ENCODE measurements around the gene GNA15.

The GNA15 gene

GRCh38 chr19:3192228-3192635 is 56.4 kb downstream of the GNA15 start:
- H3K4me2 ChIP-seq (ENCODE audit: low read length) = no peak overlapping the region

GRCh38 chr19:3192684-3193083 is 56.9 kb downstream of the GNA15 start:
- H3K79me2 ChIP-seq (ENCODE audit: low read length) = peaks cover 66% of the 10 kb centered on the region
- H3K36me3 ChIP-seq (replicated peaks; ENCODE audit: low read depth, low read length) = peaks cover 48% of the 10 kb centered on the region

More at GRCh38 chr19:3192228-3192635, 56.4 kb downstream of the GNA15 start:
- H3K4me3 ChIP-seq (ENCODE audit: low read length) = no peak overlapping the region
- no peaks in the 10 kb centered on the region for H3K27me3 ChIP-seq (ENCODE audit: low read depth, low read length)
- TF ChIP-seq, protein P1, sequence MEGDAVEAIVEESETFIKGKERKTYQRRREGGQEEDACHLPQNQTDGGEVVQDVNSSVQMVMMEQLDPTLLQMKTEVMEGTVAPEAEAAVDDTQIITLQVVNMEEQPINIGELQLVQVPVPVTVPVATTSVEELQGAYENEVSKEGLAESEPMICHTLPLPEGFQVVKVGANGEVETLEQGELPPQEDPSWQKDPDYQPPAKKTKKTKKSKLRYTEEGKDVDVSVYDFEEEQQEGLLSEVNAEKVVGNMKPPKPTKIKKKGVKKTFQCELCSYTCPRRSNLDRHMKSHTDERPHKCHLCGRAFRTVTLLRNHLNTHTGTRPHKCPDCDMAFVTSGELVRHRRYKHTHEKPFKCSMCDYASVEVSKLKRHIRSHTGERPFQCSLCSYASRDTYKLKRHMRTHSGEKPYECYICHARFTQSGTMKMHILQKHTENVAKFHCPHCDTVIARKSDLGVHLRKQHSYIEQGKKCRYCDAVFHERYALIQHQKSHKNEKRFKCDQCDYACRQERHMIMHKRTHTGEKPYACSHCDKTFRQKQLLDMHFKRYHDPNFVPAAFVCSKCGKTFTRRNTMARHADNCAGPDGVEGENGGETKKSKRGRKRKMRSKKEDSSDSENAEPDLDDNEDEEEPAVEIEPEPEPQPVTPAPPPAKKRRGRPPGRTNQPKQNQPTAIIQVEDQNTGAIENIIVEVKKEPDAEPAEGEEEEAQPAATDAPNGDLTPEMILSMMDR (IDR thresholded peaks at IDR 0.05; ENCODE audit: low read depth, low read length) = no peak
- TF ChIP-seq EZH2phosphoT487 (IDR thresholded peaks at IDR 0.05; ENCODE audit: low read depth) = no peak
- no peak overlapping the region for H3K27ac ChIP-seq (ENCODE audit: low read length)
- peaks cover 48% of the 10 kb centered on the region for H3K36me3 ChIP-seq (replicated peaks; ENCODE audit: low read depth, low read length)
- H3K4me1 ChIP-seq (ENCODE audit: low read length) = peaks cover 4% of the 10 kb centered on the region
- H2AFZ ChIP-seq (ENCODE audit: low read depth, low read length) = no peak overlapping the region
- H3K9ac ChIP-seq (ENCODE audit: low read length) = no peak overlapping the region
- peaks cover 71% of the 10 kb centered on the region for H3K79me2 ChIP-seq (ENCODE audit: low read length)
- H3K9me3 ChIP-seq (ENCODE audit: insufficient read depth, low read length) = no peaks in the 10 kb centered on the region
- H4K20me1 ChIP-seq (ENCODE audit: insufficient read depth, low read length) = peaks cover 58% of the 10 kb centered on the region

DNA sequence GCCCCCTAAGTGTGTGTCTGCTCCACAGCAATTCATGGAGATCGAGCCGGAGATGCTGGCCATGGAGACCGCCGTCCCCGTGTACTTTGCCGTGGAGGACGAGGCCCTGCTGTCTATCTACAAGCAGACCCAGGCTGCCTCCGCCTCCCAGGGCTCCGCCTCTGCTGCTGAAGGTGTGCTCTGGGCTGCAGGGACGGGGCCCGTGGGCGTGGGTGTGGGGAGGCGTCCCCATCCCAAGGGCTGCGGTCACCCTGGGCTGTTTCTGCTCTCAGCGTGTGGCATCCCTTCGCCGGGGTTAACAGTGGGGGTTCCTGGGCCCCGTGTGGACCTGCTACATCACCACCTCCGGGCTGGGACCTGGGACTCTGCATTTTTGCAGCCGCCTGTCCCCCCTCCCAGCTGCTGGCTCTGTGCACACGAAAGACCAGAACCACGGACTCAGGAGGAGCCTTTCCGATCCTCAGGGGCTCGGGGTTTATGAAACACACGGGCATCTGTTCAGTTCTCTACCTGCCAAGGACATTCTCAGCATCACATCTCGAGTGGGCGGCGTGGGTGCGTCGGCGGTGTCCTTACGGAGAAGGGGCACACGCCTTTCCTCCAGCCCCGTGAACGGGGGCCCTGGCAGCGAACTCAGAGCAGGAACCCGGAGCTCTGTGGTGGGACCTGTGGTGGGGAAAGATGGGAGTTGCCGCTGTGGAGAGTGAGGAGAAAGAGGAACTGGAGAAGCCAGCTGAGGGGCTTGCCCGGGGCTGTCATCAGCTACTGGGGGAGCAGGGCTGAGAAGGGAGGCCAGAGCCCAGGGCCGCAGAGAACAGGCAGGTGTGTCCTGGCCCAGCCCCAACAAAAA is 57.6 kb downstream of the GNA15 start:
- Histone ChIP-seq H3K4me1 (ENCODE audit: low read length) (no peaks in the 10 kb centered on the region), H3K9ac (ENCODE audit: low read length) (no peak overlapping the region), H3K9me3 (ENCODE audit: insufficient read depth, low read length) (no peaks in the 10 kb centered on the region), H3K27me3 (ENCODE audit: low read depth, low read length) (no peaks in the 10 kb centered on the region), H3K27ac (ENCODE audit: low read length) (no peak overlapping the region), H4K20me1 (ENCODE audit: insufficient read depth, low read length) (peaks cover 46% of the 10 kb centered on the region), H3K4me3 (ENCODE audit: low read length) (no peak overlapping the region), H2AFZ (ENCODE audit: low read depth, low read length) (no peak overlapping the region), H3K36me3 (replicated peaks; ENCODE audit: low read depth, low read length) (peaks cover 44% of the 10 kb centered on the region), H3K79me2 (ENCODE audit: low read length) (peaks cover 58% of the 10 kb centered on the region), H3K4me2 (ENCODE audit: low read length) (no peak overlapping the region)
- TF ChIP-seq, protein P1 (IDR thresholded peaks at IDR 0.05; ENCODE audit: low read depth, low read length) = no peak
- TF ChIP-seq EZH2phosphoT487 (IDR thresholded peaks at IDR 0.05; ENCODE audit: low read depth) = no peak

More at GRCh38 chr19:3192684-3193083, 56.9 kb downstream of the GNA15 start:
- H3K4me1 ChIP-seq (ENCODE audit: low read length) = no peaks in the 10 kb centered on the region
- no peak overlapping the region for H3K4me2 ChIP-seq (ENCODE audit: low read length)
- no peaks in the 10 kb centered on the region for H3K27me3 ChIP-seq (ENCODE audit: low read depth, low read length)
- no peak overlapping the region for H3K9ac ChIP-seq (ENCODE audit: low read length)
- no peak overlapping the region for H3K4me3 ChIP-seq (ENCODE audit: low read length)
- TF ChIP-seq, protein P1 (IDR thresholded peaks at IDR 0.05; ENCODE audit: low read depth, low read length) = no peak
- TF ChIP-seq EZH2phosphoT487 (IDR thresholded peaks at IDR 0.05; ENCODE audit: low read depth) = no peak
- no peak overlapping the region for H2AFZ ChIP-seq (ENCODE audit: low read depth, low read length)
- no peak overlapping the region for H3K27ac ChIP-seq (ENCODE audit: low read length)
- no peaks in the 10 kb centered on the region for H3K9me3 ChIP-seq (ENCODE audit: insufficient read depth, low read length)
- H4K20me1 ChIP-seq (ENCODE audit: insufficient read depth, low read length) = peaks cover 53% of the 10 kb centered on the region

Measured in OCI-LY3 (cell line).